Iris pigment epithelial cell (primary cell): ENCODE data around the gene CNTN6.
"Not testable (repeated sequence)": the region's sequence is repeated elsewhere in the genome, so short reads cannot be mapped to it uniquely, and the experiment has no call there.

Source experiments
- DNase-seq: peaks from one replicate; pipeline ENCODE4 v3.0.0-alpha.2; 2011; ENCODE audit warnings: low read depth

CNTN6 gene

GRCh38 chr3:1288805-1289494 is 196.1 kb downstream of the CNTN6 start:
- DNase-seq: no peak

DNA sequence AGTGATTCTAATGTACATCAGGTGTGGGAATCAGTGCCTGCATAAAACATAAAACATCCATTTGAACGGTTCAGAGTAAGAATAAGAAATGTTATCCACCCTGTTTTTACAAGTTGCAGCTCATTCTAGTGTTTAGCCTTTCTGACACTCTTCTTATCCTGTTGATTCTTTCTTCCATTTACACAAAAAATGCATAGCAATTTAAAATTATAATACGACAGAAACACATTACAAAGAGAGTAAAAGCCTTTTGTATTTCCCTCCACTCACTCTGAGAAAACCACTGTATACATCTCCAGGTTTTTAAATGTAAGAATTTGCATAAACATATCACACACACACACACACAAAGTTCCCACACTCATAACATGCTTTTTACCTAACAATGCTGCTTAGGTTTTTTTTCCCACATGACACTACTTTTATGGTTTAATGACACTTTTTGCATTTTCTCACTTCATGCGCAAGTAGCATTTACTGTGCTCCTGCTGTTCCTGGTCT is 199.8 kb downstream of the CNTN6 start:
- DNase-seq: no peak

GRCh38 chr3:1294586-1294985 is 201.8 kb downstream of the CNTN6 start:
- DNase-seq: no peak

- no peak for DNase-seq
Observed at GRCh38 chr3:1318296-1319005, 225.6 kb downstream of the CNTN6 start.

DNA sequence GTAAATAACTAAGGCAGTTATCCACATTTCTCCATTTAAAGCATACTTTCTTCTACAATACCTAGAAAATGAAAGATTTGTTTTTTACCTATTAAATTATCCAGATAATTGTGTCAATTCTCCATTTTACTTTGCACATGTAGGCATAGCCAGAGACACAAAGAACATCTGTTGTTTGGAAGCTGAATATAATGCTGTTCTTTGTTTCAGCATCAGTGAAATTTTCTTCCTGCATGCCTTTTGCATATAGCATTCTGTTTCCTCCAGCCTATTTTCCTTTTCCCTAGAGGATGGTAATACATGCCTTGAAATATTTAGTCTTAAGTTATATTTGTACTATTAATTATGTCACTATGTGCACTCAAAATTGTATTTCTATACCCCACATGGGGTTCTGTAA is 233.7 kb downstream of the CNTN6 start:
- DNase-seq: no peak

GRCh38 chr3:1330107-1330506 is 237.3 kb downstream of the CNTN6 start:
- DNase-seq: no peak

DNA sequence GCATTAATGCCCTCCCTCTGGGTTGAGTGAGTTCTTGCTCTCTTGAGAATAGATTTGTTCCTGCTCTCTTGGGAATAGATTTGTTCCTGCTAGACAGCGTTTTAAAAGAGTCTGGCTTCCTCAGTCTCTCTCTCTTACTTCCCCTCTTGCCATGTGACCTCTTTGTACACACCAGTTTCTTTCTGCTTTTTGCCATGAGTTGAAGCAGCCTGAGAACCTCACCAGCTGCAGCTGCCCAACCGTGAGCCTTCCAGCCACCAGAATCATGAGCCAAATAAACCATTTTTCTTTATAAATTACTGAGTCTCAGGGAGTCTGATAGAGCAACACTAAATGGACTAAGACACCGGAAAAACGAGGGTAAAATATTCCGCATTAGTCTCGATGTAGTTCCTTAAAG is 253.6 kb downstream of the CNTN6 start:
- no peak for DNase-seq

DNA sequence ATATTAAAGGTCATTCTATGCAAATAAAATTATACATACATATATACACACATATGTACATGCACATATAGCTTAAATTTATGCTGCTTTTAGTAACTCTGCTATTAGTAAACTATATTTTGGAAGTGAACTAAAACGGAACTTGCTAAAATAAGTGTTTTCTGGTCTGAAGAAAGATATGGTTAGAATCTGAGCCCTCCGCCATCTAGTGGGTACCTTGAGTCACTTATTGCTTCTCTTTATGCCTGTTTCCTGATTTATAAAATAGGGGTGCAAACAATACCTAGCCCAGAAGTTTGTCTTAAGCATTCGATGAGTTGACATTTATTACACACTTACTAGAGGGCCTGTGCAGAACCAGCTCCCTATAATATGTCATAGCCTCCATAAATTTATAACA is 255.7 kb downstream of the CNTN6 start:
- no peak for DNase-seq

DNA sequence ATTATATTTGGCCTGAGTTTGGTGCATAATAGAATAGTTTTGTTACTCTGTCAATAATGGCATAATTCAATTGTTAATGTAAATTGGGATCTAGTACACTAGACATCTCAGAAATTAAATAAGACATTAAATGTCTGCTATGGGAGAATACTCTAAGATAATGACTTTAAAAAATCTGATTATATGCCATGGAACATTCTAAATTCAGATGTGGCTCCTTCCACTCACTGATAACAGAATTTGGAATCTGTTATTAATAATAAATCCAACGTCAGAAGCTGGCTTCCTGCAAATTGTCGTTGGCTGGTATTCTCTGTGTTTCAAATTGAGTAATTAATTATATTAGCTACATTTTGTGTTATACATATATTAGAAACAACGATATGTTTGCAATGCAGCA is 258.1 kb downstream of the CNTN6 start:
- DNase-seq: no peak

DNA sequence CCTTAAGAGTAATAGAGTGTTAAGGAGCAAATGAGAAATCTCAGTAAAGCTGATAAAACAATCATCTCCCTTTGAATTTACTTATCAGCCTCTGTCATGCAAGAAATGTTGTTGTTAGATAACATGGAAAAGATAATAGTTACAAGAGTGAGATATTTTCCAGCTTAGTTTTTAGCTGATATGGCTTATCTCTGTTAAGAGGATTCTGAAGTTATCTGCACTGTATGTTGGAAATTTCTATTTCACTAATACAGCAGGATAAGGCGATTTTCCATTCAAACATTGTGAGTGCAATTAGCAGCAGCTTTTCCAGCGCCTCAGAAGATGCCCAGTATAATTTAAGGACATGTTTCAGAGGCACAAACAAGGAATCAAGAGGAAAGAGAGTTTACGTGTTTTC is 262.9 kb downstream of the CNTN6 start:
- no peak for DNase-seq

DNA sequence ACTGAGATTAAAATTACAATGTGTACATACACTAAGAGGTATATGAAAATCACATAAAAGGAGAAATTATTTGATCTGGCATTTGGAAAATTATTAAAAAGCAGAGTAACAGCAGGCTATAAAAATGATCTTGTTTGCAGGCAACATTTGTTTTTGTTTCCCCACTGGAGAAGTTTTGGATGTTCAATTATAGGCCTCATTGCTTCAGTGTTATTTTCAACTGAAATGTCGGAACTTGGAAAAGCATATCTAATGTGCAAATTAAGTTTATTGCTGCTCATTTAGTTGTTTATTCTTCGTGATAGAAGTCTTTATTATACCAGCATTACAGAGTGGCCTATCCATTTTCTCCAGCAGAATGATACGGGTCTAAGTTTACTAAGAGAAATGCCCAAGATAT is 263.3 kb downstream of the CNTN6 start:
- no peak for DNase-seq

DNA sequence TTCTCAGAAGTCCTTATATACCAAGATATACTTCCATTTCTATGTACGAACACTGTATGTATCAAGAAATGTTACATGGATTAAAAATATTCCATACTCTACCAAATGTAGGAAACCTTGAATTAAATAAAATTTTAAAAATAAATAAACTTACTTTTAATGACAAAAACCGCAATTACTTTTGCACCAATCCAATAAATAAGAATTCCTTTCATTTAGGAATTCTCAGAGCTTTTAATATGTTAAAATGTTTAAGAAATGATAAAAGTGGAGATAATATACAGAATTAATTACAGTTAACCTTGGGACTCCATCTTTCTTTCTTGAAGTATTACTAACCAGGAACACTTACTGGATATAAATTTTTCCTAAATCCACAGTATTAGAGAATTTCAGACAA is 272.7 kb downstream of the CNTN6 start:
- no peak for DNase-seq

DNA sequence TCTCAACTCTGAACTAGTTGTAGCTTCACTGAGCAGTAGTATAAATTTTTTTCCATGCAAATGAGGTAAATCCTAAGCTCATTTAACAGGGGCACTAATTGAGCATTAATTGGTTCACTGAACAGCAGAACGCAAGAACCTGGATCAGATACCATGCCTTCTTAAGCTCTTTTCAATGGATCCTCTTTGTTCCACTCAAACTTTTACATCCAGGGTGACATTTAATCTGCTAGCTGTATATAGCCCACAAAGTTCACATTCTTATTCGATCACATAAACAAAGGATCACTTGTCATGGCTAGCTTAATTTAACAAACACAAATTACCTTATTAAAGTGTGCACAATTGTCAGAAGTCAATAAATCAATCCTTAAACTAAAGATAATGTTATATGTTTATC is 281.6 kb downstream of the CNTN6 start:
- DNase-seq: no peak

DNA sequence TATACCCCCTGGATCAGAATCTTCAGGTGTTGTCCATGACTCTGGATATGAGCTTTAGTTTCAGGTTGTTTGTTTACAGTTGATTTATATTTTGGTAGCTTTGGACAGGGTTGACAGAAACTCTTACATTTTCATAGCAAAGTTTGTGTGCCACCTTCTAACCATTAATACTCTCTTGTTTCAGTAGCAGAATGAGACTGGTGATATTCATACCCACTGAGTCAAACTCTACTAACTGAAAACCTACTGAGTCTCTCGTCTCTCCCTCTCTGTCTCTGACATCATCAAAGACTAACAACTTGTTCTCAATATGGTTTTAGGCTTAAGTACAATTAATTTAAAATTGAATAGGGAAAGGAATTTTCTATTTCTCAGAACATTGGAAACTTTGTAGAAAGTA is 282.3 kb downstream of the CNTN6 start:
- DNase-seq: no peak

DNA sequence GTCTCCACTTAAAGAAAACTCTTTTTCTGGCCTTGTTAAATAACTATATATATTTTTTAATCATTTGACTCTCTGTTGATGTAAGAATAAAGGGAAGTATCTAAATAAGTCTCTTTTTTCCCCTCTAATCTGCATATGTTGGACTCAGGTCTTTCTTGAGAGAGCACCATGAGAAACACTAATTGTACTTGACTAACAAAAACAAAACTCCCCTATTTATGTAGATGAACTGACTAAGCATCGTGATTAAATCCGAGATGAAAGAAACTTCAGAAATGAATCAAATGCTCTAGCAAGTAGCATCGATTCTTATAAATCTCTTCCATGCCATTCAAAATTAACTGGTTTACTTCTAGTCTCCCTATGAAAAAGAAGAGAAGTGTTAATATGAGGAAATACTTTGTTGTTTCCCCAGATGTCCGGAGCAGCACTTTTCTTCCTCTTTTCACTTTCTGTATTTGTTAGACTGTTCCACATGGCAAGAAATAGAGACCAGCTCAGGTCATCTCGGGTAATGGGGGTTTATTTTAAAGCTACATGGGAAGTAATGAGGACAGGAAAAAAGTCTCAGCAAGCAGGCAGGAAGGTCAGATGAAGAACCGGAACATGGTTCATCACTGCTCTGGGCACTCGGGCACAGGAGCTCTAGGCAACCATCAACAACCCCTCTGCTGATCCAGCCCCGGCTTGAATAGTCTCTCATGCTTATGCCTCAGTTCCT is 288.3 kb downstream of the CNTN6 start:
- DNase-seq: no peak

DNA sequence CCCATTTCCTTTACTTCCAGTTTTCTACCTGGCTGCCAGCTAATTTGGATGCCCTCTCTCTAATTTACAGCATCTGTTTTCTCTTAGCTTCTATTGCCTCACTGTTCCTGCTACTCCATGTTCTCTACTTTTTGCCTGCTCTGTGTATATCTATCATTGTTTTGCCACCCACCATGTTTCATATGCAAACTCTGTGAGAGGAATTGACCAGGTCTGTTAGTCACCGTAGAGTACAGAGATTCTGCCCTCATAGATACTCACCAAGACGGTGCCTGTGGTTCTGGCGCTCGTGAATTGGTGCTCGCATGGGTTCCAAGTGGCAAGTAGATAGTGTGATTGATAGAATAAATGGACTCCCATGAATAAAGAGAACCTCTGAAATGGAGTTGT is 288.8 kb downstream of the CNTN6 start:
- DNase-seq: no peak

- DNase-seq: not testable (repeated sequence)
Observed at GRCh38 chr3:1387396-1387905, 294.6 kb downstream of the CNTN6 start.

GRCh38 chr3:1394188-1394587 is 301.4 kb downstream of the CNTN6 start:
- DNase-seq: no peak

DNA sequence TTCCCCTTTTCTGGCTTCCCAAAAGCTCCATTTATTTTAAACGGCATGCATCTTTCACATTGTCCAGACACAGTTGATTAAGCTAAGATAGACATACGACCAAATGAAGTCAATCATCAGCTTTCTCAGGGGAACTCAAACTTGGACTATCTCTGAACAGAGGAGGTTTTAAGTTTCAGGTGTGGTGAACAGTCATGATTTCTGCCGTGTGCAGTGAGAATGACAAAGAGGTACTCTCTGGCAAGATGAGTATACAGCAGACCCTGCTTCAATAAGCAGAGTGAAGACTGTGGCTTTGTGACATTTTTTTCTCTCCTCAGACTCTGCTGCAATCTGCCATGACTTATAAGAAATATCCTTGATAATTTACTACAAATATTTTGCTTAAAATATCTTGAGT is 307.7 kb downstream of the CNTN6 start:
- DNase-seq: no peak

- peak; percentile 21 for DNase-seq
Observed at GRCh38 chr3:1404270-1404962, 311.6 kb downstream of the CNTN6 start.

DNA sequence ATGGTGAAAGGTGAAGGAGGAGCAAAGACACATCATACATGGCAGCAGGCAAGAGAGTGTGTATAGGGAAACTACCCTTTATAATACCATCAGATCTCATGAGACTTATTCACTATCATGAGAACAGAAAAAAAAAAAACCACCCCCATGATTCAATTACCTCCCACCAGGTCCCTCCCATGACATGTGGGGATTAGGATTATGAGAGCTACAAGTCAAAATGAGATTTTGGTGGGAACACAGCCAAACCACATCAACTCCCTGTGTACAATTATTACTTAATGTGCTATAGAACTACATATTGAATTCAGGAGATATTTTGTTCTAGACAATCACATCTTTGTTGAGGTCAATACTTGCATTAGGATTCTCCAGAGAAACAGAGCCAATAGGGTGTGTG is 313.4 kb downstream of the CNTN6 start:
- no peak for DNase-seq

- no peak for DNase-seq
Observed at GRCh38 chr3:1421577-1421976, 328.8 kb downstream of the CNTN6 start.
